GM18868 (cell line): ENCODE measurements around the gene ETS2.

Source experiments
- ATAC-seq: cut with Tn5 transposase; IDR thresholded peaks from one replicate; pipeline ENCODE4 v1.9.1; 2021; ENCODE audit warnings: mild to moderate bottlenecking, moderate library complexity; ENCODE audit not compliant: unreplicated experiment

ETS2 gene

DNA sequence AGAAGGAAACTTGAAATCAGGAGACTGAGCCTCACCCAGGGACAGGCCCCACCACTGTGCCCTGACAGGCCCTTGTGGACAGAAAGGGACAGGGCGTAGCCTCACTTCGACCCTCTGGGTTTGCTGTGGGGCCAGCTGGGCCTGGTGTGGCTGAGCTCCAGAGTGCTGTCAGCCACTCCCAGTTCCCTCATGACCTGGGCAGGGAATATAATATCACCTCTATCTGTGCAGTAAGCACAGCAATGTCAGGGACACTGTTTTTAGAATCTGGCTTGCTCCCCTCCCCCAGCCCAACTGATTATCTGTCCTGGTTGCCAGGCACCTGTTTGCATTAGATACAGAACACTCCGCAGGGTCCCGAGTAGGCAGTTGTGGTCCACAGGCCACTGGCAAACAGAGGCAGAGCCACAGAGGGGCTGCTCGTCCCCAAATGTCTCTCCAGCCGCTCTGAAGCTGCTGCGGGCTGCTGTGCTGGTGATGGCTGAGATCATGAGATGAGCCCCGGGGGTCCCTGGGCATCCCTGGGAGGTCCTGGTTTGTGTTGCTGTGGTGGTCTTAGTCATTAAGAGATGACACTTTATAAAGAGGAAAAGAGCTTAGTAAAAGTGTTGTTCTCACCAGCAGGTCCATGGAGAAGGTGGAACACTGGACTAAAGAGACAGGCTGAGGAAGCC lies 51.6 kb downstream of the ETS2 start:
- ATAC-seq = no peak

DNA sequence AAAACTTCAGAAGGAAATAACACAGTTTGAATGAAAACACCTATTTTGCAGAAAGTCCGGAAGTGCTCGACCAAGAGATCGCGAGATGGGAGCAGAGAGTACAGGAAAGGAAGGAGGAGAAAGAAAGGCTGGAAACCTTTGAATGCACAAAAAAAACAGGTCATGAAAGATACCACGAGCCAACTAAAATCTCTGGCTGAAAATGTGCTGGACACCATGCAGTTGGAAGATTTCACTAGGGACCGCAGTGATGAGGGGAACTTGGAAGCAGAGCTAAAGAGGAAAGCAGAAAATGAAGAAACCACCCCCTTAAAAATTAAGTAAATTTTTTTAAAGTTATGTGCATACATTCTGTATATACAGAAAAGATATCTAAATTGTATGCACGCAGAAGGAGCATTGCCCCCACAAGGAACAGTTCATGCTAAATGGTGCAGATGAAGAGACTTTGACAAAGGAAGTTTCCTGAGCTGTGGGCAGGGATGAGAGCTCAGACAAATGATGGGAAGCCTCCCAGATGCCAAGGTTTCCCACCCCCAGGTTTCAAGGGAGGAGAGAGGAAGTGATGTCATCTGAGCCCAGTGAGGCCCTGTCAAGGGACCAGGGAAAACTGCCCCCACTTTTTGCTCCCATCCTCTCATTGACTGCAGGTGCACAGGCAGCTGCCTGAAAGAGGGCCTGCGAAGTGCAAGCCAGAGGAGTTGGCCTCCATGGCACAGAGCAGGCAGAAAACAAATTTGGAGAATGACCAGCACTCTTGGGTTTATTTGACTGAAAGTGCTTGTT lies 52.5 kb downstream of the ETS2 start:
- no peak for ATAC-seq

DNA sequence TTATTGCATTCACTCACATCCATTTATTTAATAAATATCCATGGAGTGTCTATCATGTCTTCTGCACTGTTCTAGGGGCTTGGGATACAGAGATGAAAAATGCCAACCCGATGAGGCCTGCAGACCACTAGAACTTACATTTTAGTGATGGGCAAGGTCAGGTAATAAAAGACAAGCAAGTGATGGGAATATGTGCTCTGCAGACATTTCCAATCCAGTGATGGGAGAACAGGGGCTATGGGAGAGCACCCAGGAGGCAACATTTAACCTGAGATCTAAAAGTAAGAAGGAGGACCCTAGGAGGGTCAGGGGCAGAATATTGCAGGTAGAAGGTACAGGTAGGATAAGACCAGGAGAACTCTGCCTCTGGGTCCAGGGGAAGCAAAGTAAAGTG lies 53.1 kb downstream of the ETS2 start:
- no peak for ATAC-seq

DNA sequence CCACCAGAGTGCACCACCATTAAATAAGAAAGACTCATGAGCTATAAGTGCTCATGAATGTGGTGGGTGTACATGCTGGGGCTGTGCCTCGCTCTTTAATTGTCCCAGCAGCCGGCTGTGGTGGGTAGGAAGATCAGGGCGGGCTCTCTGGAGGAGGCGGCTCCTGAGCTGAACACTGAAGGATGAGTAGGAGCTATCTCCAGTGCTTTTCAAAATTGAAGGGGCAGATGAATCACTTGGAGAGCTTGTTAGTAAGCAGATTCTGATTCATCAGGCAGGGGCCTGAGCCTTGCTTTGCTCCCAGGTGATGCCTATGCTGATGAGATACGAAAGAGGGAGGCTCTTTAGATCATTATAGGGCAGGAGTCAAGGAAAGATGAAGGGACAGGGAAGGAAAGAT lies 54.1 kb downstream of the ETS2 start:
- no peak for ATAC-seq

DNA sequence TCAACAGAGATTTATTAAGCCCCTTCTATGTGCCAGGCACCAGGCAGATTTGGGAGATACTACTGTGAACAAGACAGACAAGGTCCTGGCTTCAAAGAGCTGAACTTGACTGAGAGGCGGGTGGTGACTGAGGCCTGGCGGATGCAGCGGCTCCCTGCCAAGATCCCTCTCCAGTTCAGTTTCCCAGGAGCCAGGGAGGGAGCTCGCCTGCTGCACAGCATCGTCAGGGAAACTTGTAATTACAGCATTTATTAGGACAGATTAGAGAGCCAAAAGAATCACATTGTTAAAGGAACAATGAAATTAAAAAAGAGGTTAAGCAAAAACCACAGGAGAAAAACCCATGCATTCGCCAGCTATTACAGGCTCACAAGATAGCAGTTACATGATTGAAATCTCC lies 55.3 kb downstream of the ETS2 start:
- no peak for ATAC-seq

DNA sequence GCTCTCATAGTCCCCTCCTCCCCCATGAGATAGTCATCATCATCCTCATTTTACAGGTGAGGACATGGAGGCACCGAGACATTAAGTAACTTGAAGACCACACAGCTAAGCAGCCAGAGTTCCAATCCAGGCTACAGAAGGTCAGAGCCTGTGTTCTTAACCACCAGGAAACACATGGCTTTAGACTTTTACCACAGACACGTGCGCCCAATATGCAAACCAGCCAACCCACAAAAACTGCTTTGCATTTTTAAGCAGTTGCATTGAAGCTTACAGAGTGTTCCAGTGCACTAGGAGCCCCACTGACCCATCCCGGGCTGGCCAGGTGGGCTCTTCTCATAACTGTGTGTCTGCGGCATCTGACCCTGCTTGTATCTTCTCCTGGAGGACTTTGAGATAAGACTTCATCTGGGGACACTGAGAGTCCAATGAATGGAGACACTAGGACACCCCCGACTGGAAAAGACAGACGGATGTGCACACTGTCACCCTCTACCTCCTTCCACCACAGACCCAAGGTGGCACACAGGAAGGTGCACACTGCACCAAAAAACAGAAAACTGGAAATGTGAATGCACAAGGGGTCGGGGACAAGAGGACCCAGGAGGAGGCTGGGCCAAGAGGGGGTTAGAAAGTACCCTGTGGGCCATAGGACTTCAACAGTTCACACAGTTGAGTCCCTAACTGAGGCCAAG lies 56.4 kb downstream of the ETS2 start:
- ATAC-seq = no peak

DNA sequence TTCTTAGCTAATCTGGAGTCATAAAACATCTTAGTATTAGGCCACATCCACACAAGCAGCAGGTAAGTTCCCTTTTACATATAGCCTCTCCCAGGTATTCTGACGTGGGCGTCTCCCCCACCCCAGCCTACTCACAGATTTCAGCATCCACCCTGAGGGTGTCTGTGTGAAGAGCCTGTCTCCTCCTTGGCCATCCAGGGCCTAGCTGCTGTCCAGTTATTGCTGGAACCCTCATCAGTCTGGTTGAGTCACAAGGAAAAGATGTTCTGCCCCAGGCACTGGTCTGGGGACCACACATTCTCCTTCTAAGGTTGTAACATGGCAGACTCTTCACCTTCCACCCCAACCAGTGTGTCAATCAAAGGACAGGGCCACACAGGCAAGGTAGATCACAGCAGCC lies 57.6 kb downstream of the ETS2 start:
- no peak for ATAC-seq

DNA sequence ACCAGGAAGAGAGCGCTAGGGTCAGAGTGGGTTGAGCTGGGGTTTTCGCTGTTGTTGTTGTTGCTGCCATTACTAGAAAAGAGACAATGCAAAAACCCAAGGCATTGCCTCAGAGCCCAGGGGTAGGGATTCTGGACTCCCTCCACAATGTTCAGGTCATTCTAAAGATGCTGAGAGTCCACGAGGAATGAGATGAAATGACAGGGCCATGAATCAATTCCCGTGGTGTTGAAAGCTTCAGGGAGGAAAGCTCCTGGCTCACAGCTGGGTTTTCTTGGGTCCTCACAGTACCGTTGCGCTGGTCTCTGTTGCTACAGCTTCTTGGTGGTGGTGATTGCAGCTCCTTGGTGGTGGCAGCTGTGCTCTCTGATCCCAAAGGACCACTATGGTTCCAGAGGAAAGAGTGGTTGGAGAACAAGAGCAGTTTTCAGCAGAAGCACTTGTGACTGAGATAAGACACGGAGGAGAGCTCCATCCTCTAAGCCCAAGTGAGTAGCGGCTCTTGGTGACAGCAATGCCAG lies 58.2 kb downstream of the ETS2 start:
- ATAC-seq = no peak

DNA sequence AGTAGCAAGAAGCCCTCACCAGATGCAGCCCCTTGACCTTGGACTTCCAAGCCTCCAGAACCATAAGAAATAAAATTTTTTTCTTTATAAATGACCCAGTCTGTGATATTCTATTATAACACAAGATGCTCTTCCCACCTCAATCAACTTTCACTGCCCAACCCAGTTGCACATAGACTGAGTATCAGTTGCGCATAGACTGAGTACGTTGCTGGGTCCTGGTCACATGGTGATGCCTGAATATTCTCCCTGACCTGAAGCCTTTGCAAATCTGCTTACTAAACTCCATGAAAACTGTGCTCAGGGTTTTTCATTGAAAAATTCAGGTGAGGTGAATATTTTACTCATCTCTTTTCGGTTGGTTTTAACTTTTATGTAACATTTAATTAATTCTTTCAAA lies 59.2 kb downstream of the ETS2 start:
- ATAC-seq = no peak

DNA sequence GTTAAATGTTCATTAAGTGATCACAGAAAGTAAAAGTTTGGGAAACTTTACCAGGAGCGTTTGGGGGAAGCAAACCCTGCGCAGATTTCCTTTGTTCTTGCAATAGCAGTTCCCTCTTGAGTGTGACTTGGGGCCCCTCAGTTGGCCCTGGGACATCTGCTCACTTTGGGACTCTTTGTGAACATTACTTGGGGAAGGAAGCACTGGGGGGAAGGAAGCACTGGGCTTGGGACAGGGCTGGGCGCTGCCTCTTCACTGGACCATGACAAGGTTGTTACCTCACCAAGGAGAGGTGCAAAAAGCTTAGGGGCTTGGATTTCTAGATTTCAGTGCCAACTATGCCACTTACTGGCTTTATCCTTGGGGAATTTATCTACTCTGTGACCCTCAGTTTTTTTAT lies 63.5 kb downstream of the ETS2 start:
- ATAC-seq = no peak

DNA sequence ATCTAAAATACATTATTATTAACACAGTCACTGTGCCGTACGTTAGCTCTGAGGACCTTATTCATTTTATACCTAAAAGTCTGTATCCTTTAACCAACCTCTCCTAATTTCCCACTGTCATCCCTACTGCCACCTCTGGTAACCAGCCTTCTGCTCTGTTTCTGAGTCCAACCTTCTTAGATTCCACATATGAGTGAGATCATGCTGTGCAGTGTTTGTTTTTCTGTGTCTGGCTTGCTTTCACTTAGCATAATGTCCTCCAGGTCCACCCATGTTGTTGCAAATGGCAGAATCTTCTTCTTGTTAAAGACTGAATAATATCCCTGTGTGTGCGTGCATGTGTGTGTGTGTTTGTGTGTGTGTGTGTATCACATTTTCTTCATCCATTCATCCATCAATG lies 64.2 kb downstream of the ETS2 start:
- no peak for ATAC-seq
